IMR-90 (cell line): ENCODE results near the gene MED26.

Experiments
- BHLHE40 ChIP-seq: fragments of 150-350 bp; IDR thresholded peaks from 2 replicates; pipeline ENCODE4 v1.6.1; 2016; ENCODE audit warnings: mild to moderate bottlenecking, low read depth, low read length
- CEBPB ChIP-seq: IDR thresholded peaks from 2 replicates; pipeline ENCODE4 v1.6.1; 2012; ENCODE audit warnings: low read depth, low read length, improper control_type of control experiment
- FOS ChIP-seq: fragments of 150-350 bp; IDR thresholded peaks from 2 replicates; pipeline ENCODE4 v1.6.1; 2016; ENCODE audit warnings: low read depth, low read length
- MAFK ChIP-seq: IDR thresholded peaks from 2 replicates; pipeline ENCODE4 v1.6.1; 2012; ENCODE audit warnings: low read depth, low read length, improper control_type of control experiment
- MXI1 ChIP-seq: IDR thresholded peaks from 2 replicates; pipeline ENCODE4 v1.6.1; 2012; ENCODE audit warnings: low read depth, mild to moderate bottlenecking, low read length, moderate library complexity, borderline replicate concordance
- NFE2L2 ChIP-seq: fragments of 150-350 bp; IDR thresholded peaks from 2 replicates; pipeline ENCODE4 v1.6.1; 2016; ENCODE audit warnings: low read depth, mild to moderate bottlenecking, low read length
- POLR2A ChIP-seq: IDR thresholded peaks from 2 replicates; pipeline ENCODE4 v1.6.1; 2012; ENCODE audit warnings: mild to moderate bottlenecking, low read depth, low read length
- RAD21 ChIP-seq: IDR thresholded peaks from 2 replicates; pipeline ENCODE4 v1.6.1; 2012; ENCODE audit warnings: low read length, improper control_type of control experiment
- RCOR1 ChIP-seq: IDR thresholded peaks from 2 replicates; pipeline ENCODE4 v1.6.1; 2012; ENCODE audit warnings: mild to moderate bottlenecking, low read length, improper control_type of control experiment; ENCODE audit not compliant: insufficient replicate concordance
- RFX5 ChIP-seq: IDR thresholded peaks from 2 replicates; pipeline ENCODE4 v1.8.0; 2012; ENCODE audit warnings: low read depth, mild to moderate bottlenecking, low read length, moderate library complexity
- SMC3 ChIP-seq: fragments of 150-350 bp; IDR thresholded peaks from 2 replicates; pipeline ENCODE4 v1.6.1; 2016; ENCODE audit warnings: low read depth, mild to moderate bottlenecking, antibody characterized with exemption, low read length, moderate library complexity
- TF ChIP-seq, protein P1 (sequence below): conservative IDR thresholded peaks from 2 replicates; pipeline ENCODE4 v1.5.1; 2012; ENCODE audit warnings: mild to moderate bottlenecking, low read depth, low read length, improper control_type of control experiment
- TF ChIP-seq, protein P2 (sequence below): fragments of 150-350 bp; IDR thresholded peaks from 2 replicates; pipeline ENCODE4 v1.6.1; 2017; ENCODE audit warnings: mild to moderate bottlenecking, antibody characterized with exemption, low read length, low read depth
- TF ChIP-seq, protein P3 (sequence below): fragments of 150-350 bp; IDR thresholded peaks from 2 replicates; pipeline ENCODE4 v1.6.1; 2016; ENCODE audit warnings: low read depth, mild to moderate bottlenecking, low read length, moderate library complexity, borderline replicate concordance

GRCh38 chr19:16569609-16570320 is 58.2 kb downstream of the MED26 start:
- TF ChIP-seq, protein P1, sequence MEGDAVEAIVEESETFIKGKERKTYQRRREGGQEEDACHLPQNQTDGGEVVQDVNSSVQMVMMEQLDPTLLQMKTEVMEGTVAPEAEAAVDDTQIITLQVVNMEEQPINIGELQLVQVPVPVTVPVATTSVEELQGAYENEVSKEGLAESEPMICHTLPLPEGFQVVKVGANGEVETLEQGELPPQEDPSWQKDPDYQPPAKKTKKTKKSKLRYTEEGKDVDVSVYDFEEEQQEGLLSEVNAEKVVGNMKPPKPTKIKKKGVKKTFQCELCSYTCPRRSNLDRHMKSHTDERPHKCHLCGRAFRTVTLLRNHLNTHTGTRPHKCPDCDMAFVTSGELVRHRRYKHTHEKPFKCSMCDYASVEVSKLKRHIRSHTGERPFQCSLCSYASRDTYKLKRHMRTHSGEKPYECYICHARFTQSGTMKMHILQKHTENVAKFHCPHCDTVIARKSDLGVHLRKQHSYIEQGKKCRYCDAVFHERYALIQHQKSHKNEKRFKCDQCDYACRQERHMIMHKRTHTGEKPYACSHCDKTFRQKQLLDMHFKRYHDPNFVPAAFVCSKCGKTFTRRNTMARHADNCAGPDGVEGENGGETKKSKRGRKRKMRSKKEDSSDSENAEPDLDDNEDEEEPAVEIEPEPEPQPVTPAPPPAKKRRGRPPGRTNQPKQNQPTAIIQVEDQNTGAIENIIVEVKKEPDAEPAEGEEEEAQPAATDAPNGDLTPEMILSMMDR: no peak
- TF ChIP-seq, protein P2, sequence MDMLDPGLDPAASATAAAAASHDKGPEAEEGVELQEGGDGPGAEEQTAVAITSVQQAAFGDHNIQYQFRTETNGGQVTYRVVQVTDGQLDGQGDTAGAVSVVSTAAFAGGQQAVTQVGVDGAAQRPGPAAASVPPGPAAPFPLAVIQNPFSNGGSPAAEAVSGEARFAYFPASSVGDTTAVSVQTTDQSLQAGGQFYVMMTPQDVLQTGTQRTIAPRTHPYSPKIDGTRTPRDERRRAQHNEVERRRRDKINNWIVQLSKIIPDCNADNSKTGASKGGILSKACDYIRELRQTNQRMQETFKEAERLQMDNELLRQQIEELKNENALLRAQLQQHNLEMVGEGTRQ: no peak
- TF ChIP-seq MAFK: no peak
- TF ChIP-seq POLR2A: no peak
- TF ChIP-seq, protein P3, sequence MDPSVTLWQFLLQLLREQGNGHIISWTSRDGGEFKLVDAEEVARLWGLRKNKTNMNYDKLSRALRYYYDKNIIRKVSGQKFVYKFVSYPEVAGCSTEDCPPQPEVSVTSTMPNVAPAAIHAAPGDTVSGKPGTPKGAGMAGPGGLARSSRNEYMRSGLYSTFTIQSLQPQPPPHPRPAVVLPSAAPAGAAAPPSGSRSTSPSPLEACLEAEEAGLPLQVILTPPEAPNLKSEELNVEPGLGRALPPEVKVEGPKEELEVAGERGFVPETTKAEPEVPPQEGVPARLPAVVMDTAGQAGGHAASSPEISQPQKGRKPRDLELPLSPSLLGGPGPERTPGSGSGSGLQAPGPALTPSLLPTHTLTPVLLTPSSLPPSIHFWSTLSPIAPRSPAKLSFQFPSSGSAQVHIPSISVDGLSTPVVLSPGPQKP: no peak
- no peak for TF ChIP-seq SMC3
- TF ChIP-seq MXI1: no peak
- no peak for TF ChIP-seq BHLHE40
- TF ChIP-seq FOS: no peak
- no peak for TF ChIP-seq CEBPB
- TF ChIP-seq NFE2L2: no peak
- TF ChIP-seq RAD21: no peak
- no peak for TF ChIP-seq RFX5
- no peak for TF ChIP-seq RCOR1
